H9 (cell line): ENCODE measurements around the gene CHD1. TPM values are rescaled to one million over a fixed set of nuclear protein-coding genes. Genes with fewer than 3 reads are reported as not detected.

Source experiments
- DNase-seq: peaks from one replicate; pipeline ENCODE4 v3.0.0-alpha.2; 2017
- H2AFZ ChIP-seq: one replicate; pipeline ENCODE4 v1.6.1; 2013; ENCODE audit warnings: mild to moderate bottlenecking, low read length, control low read depth, moderate library complexity
- H2AK5ac ChIP-seq: 2 replicates; pipeline ENCODE4 v1.6.1; 2013; ENCODE audit warnings: low read length, control low read depth, mixed read lengths; ENCODE audit not compliant: insufficient read length
- H2BK120ac ChIP-seq: one replicate; pipeline ENCODE4 v1.6.1; 2013; ENCODE audit warnings: low read depth, mild to moderate bottlenecking, low read length, control low read depth, inconsistent platforms; ENCODE audit not compliant: poor library complexity, severe bottlenecking
- H2BK12ac ChIP-seq: 2 replicates; pipeline ENCODE4 v1.6.1; 2013; ENCODE audit warnings: low read length, control low read depth, mixed read lengths, low read depth; ENCODE audit not compliant: insufficient read length
- H2BK15ac ChIP-seq: 2 replicates; pipeline ENCODE4 v1.6.1; 2013; ENCODE audit warnings: low read depth, low read length, control low read depth
- H2BK20ac ChIP-seq: one replicate; pipeline ENCODE4 v1.6.1; 2013; ENCODE audit warnings: low read depth, mild to moderate bottlenecking, low read length, control low read depth, inconsistent platforms; ENCODE audit not compliant: poor library complexity, severe bottlenecking
- H2BK5ac ChIP-seq: 2 replicates; pipeline ENCODE4 v1.6.1; 2013; ENCODE audit warnings: low read length, control low read depth, mixed read lengths; ENCODE audit not compliant: insufficient read length
- H3K14ac ChIP-seq: 2 replicates; pipeline ENCODE4 v1.6.1; 2013; ENCODE audit warnings: low read length, control low read depth; ENCODE audit not compliant: insufficient read depth
- H3K18ac ChIP-seq: 2 replicates; pipeline ENCODE4 v1.6.1; 2013; ENCODE audit warnings: low read depth, mild to moderate bottlenecking, mixed read lengths, low read length, control low read depth; ENCODE audit not compliant: insufficient read length
- H3K23ac ChIP-seq: 2 replicates; pipeline ENCODE4 v1.6.1; 2013; ENCODE audit warnings: low read length, control low read depth, mixed read lengths, low read depth; ENCODE audit not compliant: insufficient read length
- H3K23me2 ChIP-seq: 2 replicates; pipeline ENCODE4 v1.6.1; 2013; ENCODE audit warnings: low read depth, mild to moderate bottlenecking, mixed read lengths, low read length, control low read depth; ENCODE audit not compliant: insufficient read length, poor library complexity, severe bottlenecking
- H3K27ac ChIP-seq: 2 replicates; pipeline ENCODE4 v1.5.1; 2013; ENCODE audit warnings: low read length, control low read depth, mixed read lengths, low read depth; ENCODE audit not compliant: insufficient read length
- H3K27me3 ChIP-seq: 2 replicates; pipeline ENCODE4 v1.6.1; 2013; ENCODE audit warnings: low read length, control low read depth, inconsistent platforms; ENCODE audit not compliant: insufficient read depth
- H3K4ac ChIP-seq: 2 replicates; pipeline ENCODE4 v1.6.1; 2013; ENCODE audit warnings: low read depth, mild to moderate bottlenecking, control low read depth, inconsistent platforms, low read length, moderate library complexity
- H3K4me1 ChIP-seq: 2 replicates; pipeline ENCODE4 v1.6.1; 2013; ENCODE audit warnings: low read length, control low read depth, inconsistent platforms; ENCODE audit not compliant: insufficient read depth
- H3K4me2 ChIP-seq: 2 replicates; pipeline ENCODE4 v1.6.1; 2013; ENCODE audit warnings: low read length, control low read depth, mixed read lengths; ENCODE audit not compliant: insufficient read length, insufficient read depth
- H3K56ac ChIP-seq: 2 replicates; pipeline ENCODE4 v1.6.1; 2013; ENCODE audit warnings: low read depth, mild to moderate bottlenecking, mixed read lengths, low read length, control low read depth; ENCODE audit not compliant: insufficient read length
- H3K79me1 ChIP-seq: 2 replicates; pipeline ENCODE4 v1.6.1; 2013; ENCODE audit warnings: low read depth, mild to moderate bottlenecking, moderate library complexity, low read length, control low read depth, inconsistent platforms; ENCODE audit not compliant: insufficient read depth, poor library complexity, severe bottlenecking
- H3K79me2 ChIP-seq: 2 replicates; pipeline ENCODE4 v1.6.1; 2013; ENCODE audit warnings: low read length, control low read depth, inconsistent platforms; ENCODE audit not compliant: insufficient read depth
- H3K9ac ChIP-seq: 2 replicates; pipeline ENCODE4 v1.6.1; 2013; ENCODE audit warnings: low read length, control low read depth, mixed read lengths; ENCODE audit not compliant: insufficient read length; ENCODE audit errors: extremely low read depth
- H3K9me3 ChIP-seq: one replicate; pipeline ENCODE4 v1.6.1; 2013; ENCODE audit warnings: low read depth, low read length, inconsistent platforms; ENCODE audit not compliant: control insufficient read depth
- H3T11ph ChIP-seq: one replicate; pipeline ENCODE4 v1.6.1; 2013; ENCODE audit warnings: mild to moderate bottlenecking, low read length, control low read depth, inconsistent platforms
- H4K20me1 ChIP-seq: one replicate; pipeline ENCODE4 v1.6.1; 2013; ENCODE audit not compliant: control insufficient read depth, insufficient read length, insufficient read depth
- H4K5ac ChIP-seq: 2 replicates; pipeline ENCODE4 v1.6.1; 2013; ENCODE audit warnings: low read depth, mild to moderate bottlenecking, mixed read lengths, low read length, control low read depth; ENCODE audit not compliant: insufficient read length
- H4K8ac ChIP-seq: replicated peaks from 2 replicates; pipeline ENCODE4 v1.6.1; 2013; ENCODE audit warnings: low read length, control low read depth, mixed read lengths, low read depth; ENCODE audit not compliant: insufficient read length
- H4K91ac ChIP-seq: 2 replicates; pipeline ENCODE4 v1.6.1; 2013; ENCODE audit warnings: low read depth, mild to moderate bottlenecking, moderate library complexity, mixed read lengths, low read length, control low read depth; ENCODE audit not compliant: insufficient read length
- H3K27ac Mint-ChIP-seq, 3 experiments: 2 replicates in 2 of 3; 3 replicates in 1 of 3; pipeline ENCODE4 v1.8.0; 2020 to 2021; ENCODE audit warnings: mixed read lengths in 3 of 3, mild to moderate bottlenecking in 1 of 3, moderate library complexity in 1 of 3
- H3K27me3 Mint-ChIP-seq: 2 replicates; pipeline ENCODE4 v1.8.0; 2021; ENCODE audit warnings: low read depth, mild to moderate bottlenecking, moderate library complexity, mixed read lengths
- H3K36me3 Mint-ChIP-seq, 3 experiments: 2 replicates in 2 of 3; 3 replicates in 1 of 3; pipeline ENCODE4 v1.8.0; 2020 to 2021; ENCODE audit warnings: low read depth in 3 of 3, mixed read lengths in 3 of 3; ENCODE audit not compliant: insufficient read depth in 1 of 3
- H3K4me1 Mint-ChIP-seq, 2 experiments: 2 replicates each; pipeline ENCODE4 v1.8.0; 2020; ENCODE audit warnings: mixed read lengths in 2 of 2
- H3K4me3 Mint-ChIP-seq, 2 experiments: 2 replicates in 1 of 2; 3 replicates in 1 of 2; pipeline ENCODE4 v1.8.0; 2020 to 2021; ENCODE audit warnings: mild to moderate bottlenecking in 2 of 2, mixed read lengths in 2 of 2, moderate library complexity in 1 of 2
- H3K9me3 Mint-ChIP-seq, 2 experiments: 2 replicates in 1 of 2; 3 replicates in 1 of 2; pipeline ENCODE4 v1.8.0; 2020; ENCODE audit warnings: mild to moderate bottlenecking in 2 of 2, mixed read lengths in 2 of 2, moderate library complexity in 1 of 2
- CTCF ChIP-seq: fragments of 200-600 bp; sonication (generic); conservative IDR thresholded peaks from 3 replicates; pipeline ENCODE4 v1.8.0; 2021; ENCODE audit warnings: antibody characterized with exemption, mild to moderate bottlenecking
- WGBS: extraction: QIAGEN DNeasy Blood & Tissue Kit; methylation state at CpG from one replicate; pipeline ENCODE4 v1.1.7; 2013; ENCODE audit warnings: missing lambda C conversion rate, low lambda C conversion rate, mixed read lengths; ENCODE audit not compliant: insufficient read length; ENCODE audit errors: extremely low coverage; 5-methylcytosine and 5-hydroxymethylcytosine counted together
- total RNA-seq: library from RNA; stranded (reverse); gene quantifications from 2 replicates; pipeline ENCODE4 v1.2.1, GENCODE V29; 2021

CHD1 gene
- total RNA-seq, 1 experiment from 2014 or later: 62.7 TPM

- Histone ChIP-seq H3K4ac (no peak overlapping the region), H2AK5ac (no peak overlapping the region), H3K9me3 (no peaks in the 10 kb centered on the region), H2BK20ac (no peak overlapping the region), H3K79me1 (no peaks in the 10 kb centered on the region), H2BK5ac (no peak overlapping the region), H3T11ph (no peak overlapping the region), H2BK15ac (no peak overlapping the region), H3K4me1 (peaks cover 6% of the 10 kb centered on the region; the same call in 1 of the 2 replicates), H3K9ac (no peak overlapping the region), H3K56ac (no peak overlapping the region), H2AFZ (no peak overlapping the region), H3K23ac (no peak overlapping the region), H4K8ac (no peak overlapping the region), H4K20me1 (no peaks in the 10 kb centered on the region), H3K27ac (no peak overlapping the region), H3K4me2 (no peak overlapping the region), H4K5ac (no peak overlapping the region), H3K23me2 (no peaks in the 10 kb centered on the region), H3K18ac (no peak overlapping the region), H2BK120ac (no peak overlapping the region), H2BK12ac (no peak overlapping the region), H3K79me2 (no peaks in the 10 kb centered on the region), H3K27me3 (no peaks in the 10 kb centered on the region), H3K14ac (no peak overlapping the region), H4K91ac (no peak overlapping the region)
- Mint-ChIP-seq H3K27me3 (peaks cover 59% of the 10 kb centered on the region), H3K4me1 (peaks cover 25 to 27% of the 10 kb centered on the region in 2 experiments), H3K4me3 (no peak overlapping the region), H3K9me3 (peaks cover 12 to 19% of the 10 kb centered on the region in 2 experiments), H3K27ac (no peak overlapping the region), H3K36me3 (peaks cover 3 to 23% (median 6%) of the 10 kb centered on the region in 3 experiments; a peak in 6 of 7 replicates)
- DNase-seq: no peak
- WGBS: no CpG with 5 or more reads among the region's 4 CpGs
- TF ChIP-seq CTCF: no peak
Measured at GRCh38 chr5:98965226-98965625, 36.4 kb upstream of the CHD1 start.
